Measurements from ENCODE around the gene SLC30A7.

- no peak for TF ChIP-seq USF2 (CRISPR knock-in tag; IDR thresholded peaks at IDR 0.05)
- no peak for TF ChIP-seq CTCF (IDR thresholded peaks at IDR 0.05)
- no peak for TF ChIP-seq ATF3 (CRISPR knock-in tag; conservative IDR thresholded peaks at IDR 0.05)
These were observed 135.0 kb downstream of the SLC30A7 start for GRCh38 chr1:101030881-101031280.
